ENCODE results near the gene SLC17A2.
"Not testable (repeated sequence)": the region's sequence is repeated elsewhere in the genome, so short reads cannot be mapped to it uniquely, and the experiment has no call there.

SLC17A2 gene

DNA sequence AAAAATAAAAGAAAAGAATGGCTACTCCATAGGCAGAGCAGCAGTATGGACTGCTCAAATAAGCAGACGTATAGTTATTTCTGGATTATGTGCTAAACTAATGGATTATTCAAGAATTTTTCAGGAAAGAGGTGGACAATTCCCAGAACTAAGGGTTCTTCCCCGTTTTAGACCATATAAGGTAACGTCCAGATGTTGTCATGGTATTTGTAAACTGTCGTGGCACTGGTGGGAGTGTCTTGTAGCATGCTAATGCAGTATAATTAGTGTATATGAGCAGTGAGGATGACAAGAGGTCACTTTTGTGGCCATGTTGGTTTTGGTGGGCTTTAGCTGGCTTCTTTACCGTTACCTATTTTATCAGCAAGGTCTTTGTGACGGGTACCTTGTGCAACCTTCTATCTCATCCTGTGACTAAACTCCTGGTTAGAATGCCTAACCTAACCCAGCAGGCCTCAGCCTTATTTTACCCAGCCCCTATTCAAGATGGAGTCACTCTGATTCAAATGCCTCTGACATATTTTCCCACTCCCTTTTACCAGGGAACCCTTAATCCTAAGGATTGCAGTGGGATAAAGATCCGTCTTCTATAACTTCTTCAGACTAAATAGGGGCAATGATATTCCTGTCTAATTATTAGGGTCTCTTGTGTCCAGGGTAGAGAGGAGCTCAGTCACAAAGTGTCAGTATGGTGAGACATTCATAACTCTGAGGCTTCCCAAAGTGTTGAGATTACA, 21.0 kb upstream of the SLC17A2 start:
- no peak for DNase-seq (ENCODE audit: low read depth in 2 of 2, low spot score in 1 of 2)

DNA sequence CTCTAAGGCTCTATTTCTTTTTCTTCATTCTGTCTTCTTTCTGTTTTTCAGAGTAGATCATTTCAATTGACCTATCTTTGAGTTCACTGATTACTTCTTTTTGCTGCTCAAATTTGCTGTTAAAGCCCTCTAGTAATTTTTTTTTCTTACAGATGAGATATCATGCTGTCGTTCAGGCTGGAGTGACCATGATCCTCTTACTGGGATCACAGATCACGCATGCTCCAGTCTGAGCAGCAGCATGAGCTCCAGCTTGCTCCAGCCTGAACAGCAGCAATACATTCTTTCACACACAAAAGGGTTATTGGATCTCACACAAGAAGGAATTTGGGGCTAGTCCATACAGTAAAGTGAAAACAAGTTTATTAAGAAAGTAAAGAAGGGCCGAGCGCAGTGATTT, 19.8 kb upstream of the SLC17A2 start:
- DNase-seq (ENCODE audit: low read depth in 2 of 2, low spot score in 1 of 2): no peak

DNA sequence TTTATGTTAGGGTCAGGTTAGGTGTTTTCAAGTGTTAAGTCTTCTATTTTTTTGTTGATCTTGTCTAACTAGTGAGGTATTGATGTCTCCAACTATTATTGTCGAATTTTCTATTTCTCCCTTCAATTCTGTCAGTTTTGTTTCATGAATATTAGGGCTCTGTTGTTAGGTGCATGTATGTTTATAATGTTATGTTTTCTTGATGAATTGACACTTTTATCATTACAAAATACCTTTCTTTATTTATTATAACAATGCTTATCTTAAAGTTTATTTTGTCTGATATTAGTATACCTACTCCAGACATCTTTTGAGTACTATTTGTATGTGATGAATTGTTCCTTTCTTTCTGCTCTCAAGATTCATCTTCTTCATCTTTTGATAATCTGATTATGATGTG, 19.2 kb upstream of the SLC17A2 start:
- no peak for DNase-seq (ENCODE audit: low read depth in 2 of 2, low spot score in 1 of 2)

DNA sequence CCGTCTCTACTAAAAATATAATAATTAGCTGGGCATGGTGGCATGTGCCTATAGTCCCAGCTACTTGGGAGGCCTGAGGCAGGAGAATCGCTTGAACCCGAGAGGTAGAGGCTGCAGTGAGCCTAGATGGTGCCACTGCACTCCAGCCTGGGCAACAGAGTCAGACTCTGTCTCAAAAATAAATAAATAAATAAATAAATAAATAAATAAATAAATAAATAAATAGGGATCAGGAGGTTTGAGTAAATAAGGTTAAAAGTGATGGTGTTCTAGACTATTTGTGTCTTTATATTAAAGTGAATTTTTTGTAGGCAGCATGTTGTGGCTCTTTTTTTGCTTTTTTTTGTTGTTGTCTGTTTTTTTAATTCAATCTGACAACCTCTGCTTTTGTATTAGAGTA, 17.0 kb upstream of the SLC17A2 start:
- DNase-seq (ENCODE audit: low read depth in 2 of 2, low spot score in 1 of 2): not testable (repeated sequence)

DNA sequence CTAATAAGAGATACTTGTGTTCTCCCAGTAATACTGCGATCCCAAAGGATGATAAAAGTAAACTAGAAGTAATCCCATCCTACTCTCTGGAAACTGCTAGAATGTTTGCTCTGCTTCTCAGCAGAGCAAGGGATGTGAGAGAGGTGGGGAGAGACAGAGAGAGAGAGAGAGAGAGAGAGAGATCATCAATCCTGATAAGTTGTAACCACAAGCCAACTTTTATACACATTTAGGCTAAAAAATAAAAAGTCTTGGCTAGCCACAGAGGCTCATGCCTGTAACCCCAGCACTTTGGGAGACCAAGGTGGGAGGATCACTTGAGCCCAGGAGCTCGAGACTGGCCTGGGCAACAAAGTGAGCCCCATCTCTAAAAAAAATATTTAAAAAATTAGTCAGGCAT, 16.1 kb upstream of the SLC17A2 start:
- no peak for DNase-seq (ENCODE audit: low read depth in 2 of 2, low spot score in 1 of 2)

DNA sequence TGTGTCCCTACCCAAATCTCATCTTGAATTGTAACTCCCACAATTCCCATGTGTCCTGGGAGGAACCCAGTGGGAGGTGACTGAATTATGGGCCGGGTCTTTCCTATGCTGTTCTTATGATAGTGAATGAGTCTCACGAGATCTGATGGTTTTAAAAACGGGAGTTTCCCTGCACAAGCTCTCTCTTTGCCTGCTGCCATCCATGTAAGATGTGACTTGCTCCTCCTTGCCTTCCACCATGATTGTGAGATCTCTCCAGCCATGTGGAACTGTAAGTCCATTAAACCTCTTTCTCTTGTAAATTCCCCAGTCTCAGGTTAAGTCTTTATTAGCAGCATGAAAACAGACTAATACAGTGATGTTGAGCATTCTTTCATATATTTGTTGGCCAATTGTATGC, 15.2 kb upstream of the SLC17A2 start:
- DNase-seq (ENCODE audit: low read depth in 2 of 2, low spot score in 1 of 2): not testable (repeated sequence)

DNA sequence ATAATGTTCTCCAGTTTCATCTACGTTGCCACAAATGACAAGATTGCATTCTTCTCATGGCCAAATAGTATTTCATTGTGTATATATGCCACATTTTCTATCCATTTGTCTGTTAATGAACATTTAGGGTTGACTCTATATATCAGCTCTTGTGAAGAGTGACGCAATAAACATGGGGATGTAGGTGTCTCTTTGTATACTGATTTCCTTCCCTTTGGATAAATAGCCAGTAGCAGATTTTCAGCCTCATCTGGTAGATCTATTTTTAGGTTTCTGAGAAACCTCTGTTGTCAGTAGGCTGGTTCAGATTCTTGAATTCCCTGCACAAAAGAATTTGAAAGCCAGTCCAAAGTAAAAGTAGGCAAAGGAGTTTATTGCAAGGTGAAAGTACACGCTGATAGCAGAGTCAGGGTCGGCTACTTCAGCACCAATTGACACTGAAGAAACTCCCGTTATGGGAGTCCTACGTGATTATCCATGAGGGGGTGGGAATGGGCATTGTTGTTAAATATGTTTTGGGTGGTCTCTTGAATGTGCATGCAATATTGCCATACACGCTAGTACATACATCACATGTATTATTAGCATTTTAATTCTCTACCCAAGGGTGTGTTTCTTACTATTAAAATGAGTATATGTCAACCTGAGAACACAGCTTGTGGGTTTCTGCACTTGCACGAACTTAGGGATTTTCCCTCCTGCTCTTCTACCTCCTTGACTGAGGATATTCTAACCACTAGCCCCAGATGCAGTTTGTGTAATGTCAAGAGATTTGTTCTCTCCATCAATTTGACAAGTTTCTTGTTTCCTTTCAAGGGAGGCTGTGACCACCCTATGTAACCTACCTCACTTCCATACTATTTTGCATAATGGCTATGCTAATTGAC, 14.4 kb upstream of the SLC17A2 start:
- no peak for DNase-seq (ENCODE audit: low read depth in 2 of 2, low spot score in 1 of 2)

DNA sequence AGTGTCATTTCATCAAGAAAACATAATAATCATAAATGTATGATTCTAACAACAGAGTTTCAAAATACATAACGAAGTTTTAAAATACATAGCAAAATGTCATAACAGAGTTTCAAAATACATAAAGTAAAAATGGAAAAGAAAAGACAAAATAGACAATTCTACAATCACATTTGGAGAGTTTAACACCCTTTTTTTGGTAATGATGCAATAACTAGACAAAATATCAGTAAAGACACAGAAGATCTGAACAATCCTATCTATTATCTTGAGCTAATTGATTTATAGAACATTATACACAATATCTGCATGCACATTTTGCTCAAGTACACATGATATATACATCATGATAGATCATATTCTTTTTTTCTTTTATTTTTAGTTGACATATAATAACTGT, 13.4 kb upstream of the SLC17A2 start:
- no peak for DNase-seq (ENCODE audit: low read depth in 2 of 2, low spot score in 1 of 2)

DNA sequence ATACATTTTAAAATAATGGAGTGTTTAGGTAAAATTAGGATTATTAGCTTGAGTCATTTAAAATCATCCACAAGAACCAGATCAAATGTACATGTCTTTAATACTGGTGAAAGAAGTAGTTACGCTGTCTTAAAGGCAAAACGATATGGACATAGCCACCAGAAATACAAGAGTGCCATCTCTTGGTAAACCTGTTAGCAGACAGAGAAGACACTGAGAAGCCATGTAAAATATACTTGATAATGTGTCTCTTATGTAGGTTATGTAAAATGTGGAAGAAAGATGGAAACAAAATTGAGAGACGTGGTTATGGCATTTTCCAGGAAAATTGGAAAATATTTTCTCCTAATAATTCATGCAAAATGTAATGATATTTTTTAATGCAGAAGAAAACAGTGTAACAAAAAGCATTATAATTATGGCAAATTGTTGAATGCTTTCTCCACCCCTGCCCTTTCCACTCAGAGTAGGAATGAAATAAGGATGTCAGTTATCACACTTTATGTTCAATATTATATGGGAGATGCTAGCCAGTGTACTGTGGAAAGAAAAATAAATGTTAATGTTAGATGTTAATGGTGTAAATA, 12.2 kb upstream of the SLC17A2 start:
- DNase-seq (ENCODE audit: low read depth in 2 of 2, low spot score in 1 of 2): no peak

DNA sequence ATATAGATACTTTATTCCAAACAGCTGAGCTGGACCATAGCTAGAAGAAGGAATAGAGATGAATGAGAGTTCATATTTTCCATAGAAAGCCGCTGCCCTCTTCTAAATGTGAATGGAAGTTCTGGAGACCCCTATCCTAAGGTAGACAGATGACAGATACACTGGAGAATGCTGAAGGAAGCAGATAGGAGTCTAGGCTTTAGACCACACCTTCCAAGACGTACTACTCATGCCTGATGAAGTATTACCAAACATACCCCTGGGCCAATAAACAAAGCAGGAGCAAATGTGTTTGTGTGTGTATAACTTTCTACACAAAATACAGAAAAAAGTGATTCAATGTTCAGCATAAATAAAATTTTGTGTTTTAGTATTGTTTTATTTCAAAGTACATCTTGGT, 9.1 kb upstream of the SLC17A2 start:
- DNase-seq (ENCODE audit: low read depth in 2 of 2, low spot score in 1 of 2): no peak

DNA sequence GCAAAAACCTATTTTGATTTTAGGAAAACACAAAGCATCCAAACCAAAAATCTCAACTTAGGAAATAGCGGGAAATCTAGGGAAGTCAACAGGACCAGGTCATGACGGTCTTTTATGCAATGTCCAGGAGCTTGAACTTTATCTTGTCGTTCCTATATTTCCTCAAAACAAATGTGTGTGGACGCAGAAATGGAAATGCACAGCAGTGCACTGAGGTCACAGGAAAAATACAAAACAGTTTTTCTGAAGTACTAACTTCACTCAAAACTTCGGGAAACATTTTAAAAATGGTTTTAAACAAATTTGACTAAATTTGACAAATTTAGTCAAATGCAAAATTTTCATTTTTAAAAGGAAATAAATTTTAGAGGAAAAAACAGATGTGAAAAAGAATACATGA, 5.5 kb upstream of the SLC17A2 start:
- DNase-seq (ENCODE audit: low read depth in 2 of 2, low spot score in 1 of 2): no peak

DNA sequence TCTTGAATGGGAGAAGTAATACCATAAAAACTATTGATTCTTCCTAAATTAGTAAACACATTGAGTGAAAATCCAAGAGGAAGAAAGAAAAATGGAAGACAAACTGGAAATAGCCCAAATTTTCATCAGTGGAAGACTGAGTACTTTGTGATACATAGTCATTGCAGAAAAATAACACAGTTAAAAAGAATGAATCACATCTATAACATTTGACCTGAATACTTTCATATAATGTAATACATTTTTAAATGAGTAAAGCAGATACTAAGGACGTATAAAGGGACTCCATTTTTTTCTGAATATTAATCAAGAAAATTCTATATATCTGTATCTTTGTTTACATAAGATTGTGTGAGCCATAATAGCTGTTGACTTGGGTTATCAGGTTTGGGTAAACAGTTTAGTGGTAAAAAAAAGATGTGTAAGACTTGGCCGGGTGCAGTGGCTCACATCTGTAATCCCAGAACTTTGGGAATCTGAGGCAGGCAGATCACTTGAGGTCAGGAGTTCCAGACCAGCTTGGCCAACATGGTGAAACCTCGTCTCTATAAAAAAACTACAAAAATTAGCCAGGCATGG, 4.3 kb upstream of the SLC17A2 start:
- DNase-seq (ENCODE audit: low read depth in 2 of 2, low spot score in 1 of 2): no peak

DNA sequence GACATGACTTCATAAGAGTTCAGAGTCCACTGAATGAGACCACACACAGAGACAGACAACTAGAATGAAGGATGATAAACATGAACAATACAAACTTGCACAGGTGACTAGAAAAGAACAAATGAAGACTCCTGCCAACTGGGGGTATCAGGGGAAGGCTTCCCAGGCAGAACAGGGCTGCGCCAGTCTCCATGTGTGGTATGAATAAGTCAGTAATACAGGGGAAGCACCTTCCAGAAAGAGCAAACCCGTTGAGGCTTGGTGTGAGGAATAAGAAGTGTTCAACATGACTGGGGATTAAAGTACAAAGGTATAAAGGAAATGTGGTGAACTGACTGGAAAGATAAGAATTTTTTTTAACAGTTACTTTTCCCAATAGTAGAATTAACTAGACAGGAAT, 3.7 kb upstream of the SLC17A2 start:
- no peak for DNase-seq (ENCODE audit: low read depth in 2 of 2, low spot score in 1 of 2)

DNA sequence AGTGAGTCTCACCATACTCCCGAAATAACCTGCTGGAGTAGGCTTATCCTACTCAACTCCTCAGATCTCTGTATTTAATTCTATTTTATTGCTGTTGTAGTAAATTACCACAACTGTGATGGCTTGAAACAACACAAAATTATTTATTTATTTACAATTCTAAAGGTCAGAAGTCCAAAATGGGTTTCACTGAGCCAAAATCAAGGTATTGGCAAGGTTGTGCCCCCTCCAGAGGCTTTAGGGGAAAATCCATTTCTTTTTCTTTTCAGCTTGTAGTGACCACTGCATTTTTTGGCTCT, 869 bp upstream of the SLC17A2 start:
- DNase-seq (ENCODE audit: low read depth in 2 of 2, low spot score in 1 of 2): no peak

DNA sequence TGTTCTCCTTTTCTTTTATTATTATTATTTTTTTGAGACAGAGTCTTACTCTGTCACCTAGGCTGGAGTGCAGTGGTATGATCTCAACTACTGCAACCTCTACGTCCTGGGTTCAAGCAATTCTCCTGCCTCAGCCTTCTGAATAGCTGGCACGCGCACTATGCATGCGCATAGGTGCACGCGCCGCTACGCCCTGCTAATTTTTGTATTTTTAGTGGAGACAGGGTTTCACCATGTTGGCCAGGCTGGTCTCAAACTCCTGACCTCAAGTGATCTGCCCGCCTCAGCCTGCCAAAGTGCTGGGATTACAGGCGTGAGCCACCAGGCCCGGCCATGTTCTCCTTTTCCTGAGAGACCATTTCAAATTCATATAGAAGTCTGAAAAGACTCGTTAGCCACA, 706 bp downstream of the SLC17A2 start:
- DNase-seq (ENCODE audit: low read depth in 2 of 2, low spot score in 1 of 2): not testable (repeated sequence)

DNA sequence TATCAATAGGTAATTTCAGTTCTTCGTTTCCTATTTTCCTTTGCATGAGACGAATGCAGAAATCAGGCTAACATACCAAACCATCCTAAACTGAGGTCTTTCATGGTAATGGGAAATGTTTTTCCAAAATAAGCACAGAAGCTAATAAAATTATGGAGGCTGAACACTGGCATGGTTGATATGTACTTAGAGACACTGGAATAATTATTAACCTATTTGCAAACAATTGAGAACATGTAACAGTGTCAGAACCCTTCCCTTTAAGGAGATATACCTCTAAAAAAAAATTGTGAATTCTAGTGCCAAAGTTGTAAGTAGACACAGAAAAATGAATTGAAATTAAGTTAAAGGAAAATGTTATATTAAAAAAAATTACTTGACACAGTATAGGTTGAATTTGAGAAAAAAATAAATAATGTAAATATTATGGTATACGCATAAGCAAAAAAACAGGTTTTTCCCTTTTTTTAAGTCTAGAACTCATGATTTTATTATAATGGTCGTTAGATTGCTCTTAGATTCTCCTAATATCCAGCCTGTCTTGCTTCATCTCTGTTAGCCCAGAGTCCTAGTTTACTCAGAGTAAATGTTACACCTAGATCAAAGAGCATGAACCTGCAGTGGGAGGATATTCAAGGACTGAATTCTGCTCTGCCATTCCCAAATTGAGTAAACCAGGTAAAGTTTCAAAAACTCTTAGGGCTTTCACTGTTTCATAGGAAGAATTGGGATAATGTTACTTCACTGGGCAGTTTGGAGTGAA, 1.7 kb downstream of the SLC17A2 start:
- no peak for DNase-seq (ENCODE audit: low read depth in 2 of 2, low spot score in 1 of 2)

DNA sequence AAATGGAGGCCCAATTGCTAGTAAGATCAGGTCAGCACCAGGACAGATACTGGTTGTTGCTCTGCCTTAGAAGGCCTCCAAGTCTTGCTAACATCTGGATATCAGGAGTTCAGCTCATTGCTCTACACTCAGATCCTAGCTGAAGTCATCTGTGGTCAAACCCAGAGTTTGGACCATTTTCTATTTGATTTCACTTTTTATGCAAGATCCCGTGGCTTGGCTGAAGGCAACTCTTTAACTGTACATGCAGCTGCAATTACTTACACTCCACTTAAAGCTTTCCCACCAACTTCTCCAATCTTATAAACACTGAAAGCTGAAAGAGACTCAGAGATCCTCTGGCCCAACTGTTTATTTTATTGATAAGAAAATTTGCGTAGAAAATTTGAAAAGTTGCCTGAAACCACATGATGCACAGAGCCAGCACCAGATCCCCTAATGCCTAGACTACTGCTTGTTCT, 2.7 kb downstream of the SLC17A2 start:
- no peak for DNase-seq (ENCODE audit: low read depth in 2 of 2, low spot score in 1 of 2)

DNA sequence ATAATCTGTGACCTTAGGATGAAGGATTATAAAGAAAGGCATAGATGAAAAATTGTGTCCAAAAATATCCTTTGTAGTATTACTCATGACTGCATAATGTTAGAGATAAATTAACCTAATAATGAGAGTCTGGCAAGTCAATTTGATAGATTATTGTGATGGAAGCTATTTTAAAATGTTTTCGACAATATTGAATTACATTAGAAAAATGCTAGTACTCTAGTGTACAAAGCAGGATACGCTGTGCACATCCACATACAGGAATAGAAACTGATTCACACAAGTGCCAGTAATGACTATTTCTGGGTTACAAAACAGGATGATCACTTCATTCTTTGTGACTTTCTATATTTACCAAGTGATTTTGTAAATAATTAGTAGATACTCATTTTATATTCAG, 3.3 kb downstream of the SLC17A2 start:
- DNase-seq (ENCODE audit: low read depth in 2 of 2, low spot score in 1 of 2): no peak

DNA sequence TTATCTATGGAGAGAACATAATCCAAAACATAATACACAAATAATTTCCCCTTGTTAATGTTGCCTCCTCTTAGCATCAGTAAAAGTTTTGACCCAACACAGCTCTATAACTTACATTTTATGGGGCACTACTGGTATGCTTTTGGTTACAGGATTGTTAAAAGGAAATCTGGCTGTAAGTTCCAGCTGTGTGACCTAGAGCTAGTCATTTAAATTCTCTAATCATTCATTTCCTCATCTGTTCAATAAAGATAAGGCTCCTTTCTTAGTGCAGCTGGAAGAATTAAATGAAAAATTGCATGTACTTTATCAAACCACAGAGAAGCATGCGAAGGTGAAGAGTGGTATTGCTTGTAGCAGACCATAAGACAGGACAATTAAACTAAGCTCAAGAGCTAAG, 4.6 kb downstream of the SLC17A2 start:
- no peak for DNase-seq (ENCODE audit: low read depth in 2 of 2, low spot score in 1 of 2)

DNA sequence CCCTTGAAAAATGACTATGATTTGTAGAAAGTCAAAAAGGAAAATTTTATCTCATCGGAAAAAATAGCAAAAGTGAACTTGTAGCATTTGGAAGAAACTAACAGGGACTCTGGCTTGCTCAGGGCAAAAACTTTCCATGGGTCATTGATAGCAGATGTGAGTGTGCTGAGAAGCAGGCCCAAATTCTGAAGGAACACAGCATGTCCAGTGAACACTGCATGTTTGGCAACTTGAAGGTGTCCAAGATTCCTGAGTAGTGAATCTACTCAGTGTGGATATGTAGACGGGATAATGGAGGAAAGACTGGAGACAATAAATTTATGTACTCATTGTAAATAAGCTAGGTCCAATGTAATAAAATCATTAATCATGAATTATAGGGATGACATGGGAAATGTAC, 8.2 kb downstream of the SLC17A2 start:
- DNase-seq (ENCODE audit: low read depth in 2 of 2, low spot score in 1 of 2): no peak

DNA sequence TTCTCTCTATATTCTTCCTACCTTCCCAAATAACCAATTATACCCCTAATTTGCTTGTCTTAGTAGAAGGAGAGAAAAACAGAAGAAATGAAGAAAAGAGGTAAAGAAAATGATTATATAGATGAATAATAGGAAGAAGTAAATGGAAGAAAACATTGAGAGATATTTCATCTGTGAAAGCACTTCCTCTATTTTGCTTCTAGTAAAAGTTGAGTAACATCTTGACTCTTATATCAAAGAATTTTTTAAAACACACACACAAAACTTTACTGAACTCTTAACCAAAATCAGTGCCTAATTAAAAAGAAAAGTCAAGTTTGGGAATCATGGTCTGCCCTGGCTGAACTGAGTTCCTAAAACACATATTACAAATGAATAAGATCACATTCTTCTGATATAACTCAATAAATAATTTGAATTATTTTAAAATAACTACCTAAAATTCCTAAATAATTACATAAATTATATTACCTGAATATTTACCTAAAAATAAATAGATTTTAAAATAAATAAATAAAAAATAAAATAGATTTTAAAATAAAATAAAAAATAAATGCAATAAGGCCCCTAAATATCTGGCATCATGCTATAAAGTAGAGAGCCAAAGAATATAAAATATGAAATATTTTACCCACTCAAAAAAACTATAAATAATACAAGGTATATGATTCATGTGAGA, 8.8 kb downstream of the SLC17A2 start:
- DNase-seq (ENCODE audit: low read depth in 2 of 2, low spot score in 1 of 2): no peak

Measured in stimulated activated CD8-positive, alpha-beta memory T cell treated with anti-CD3 and anti-CD28 coated beads, Interleukin-4, amount 100 ng/mL, for 1 hour (primary cell).